ENCODE measurements around the gene NLRP6.
"Not testable (repeated sequence)": the region's sequence is repeated elsewhere in the genome, so short reads cannot be mapped to it uniquely, and the experiment has no call there.

Gene NLRP6

DNA sequence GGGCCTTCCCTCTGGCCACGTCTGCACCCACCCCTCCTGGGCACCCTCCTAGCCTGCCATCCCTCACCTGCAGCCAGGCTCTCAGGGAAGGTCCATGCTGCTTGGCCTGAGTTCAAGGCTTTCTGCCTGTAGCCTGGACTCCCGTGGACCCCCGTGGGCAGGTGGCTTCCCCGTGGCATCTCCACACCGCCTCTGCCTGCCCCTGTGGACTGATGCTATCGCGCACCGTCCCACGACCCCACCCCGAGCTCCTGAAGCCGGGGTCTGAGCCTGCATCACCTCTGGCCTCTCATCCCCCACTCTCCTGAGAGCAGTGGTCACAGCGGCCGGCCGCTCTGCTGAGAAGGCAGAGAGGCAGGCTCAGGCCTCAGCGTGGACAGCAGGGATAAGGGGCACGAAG, 16.6 kb downstream of the NLRP6 start:
- no peak for DNase-seq

DNA sequence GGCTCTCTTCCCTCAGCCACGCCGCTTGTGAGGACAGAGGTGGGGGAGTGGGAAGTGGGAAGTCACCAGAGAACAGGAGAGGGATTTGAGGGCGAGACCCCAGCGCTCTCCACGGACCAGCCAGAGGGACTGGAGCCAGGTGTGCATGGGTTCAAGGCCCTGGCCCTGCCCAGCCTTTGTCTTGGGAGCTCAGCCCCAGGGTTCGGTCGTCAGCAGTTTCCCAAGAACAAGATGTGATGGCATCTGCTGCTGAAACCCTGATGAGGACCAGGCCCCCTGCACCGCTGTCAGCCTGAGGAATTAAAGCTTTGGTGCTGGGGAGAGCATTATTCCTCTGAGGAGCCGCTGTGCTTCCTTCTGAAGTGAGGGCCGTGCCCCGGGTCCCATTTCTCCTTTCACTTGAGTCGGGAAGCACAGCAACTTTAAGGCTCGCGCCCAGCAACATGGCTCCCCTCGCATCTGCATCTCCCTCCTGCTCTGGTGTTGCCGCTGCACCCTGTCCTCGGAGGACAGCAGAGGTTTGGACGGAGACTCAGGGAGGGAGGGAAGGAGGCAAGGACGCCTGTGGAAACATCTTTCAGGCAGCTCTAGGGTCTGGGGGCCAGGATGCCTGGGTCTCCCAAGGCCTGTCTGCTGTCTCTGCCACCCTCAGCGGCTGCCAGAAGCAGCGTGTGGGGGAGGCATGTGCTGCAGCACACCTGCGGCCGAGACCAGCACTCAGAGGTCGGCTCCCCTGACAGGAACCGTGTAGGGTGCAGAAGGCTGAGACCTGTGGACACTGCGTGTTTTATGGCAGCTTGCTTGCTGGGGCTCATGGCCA, 17.4 kb downstream of the NLRP6 start:
- no peak for DNase-seq

DNA sequence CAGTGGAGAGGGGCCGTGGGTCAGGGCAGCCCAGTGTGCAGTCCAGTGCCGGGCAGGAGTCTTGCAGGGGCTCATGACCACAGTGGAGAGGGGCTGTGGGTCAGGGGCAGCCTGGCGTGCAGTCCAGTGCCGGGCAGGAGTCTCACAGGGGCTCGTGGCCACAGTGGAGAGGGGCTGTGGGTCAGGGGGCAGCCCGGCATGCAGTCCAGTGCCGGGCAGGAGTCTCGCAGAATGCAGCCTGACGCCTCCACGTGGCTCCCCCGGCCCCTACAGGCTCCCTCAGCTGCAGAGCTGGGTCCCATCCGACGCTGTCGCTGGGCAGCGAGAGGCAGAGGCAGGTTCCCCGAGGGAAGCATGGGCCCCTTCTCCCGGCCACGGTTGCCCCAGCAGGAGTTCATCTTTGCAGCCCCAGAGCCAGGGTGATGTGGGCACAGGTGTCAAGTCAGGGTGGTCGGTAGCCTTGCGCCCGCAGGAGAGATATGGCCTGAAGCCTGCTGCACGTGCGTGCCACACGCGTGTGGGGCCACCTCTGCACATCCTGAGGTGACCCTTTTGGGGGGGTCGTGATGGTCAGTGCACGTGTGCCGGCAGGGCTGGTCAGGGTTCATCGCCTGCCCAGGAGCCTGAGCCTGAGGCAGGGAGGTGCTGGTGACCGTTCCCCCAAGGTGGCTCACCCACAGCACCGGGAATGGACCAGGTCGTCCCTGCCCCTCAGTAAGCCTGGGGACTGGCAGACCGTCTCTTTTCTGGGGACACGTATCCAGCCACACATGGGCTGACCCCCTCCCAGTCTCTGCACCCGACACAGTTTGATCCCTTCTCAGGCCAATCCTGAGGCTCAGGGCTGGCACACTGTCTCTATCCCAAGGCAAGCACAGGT, 18.2 kb downstream of the NLRP6 start:
- DNase-seq: no peak

- DNase-seq: no peak
Observed at GRCh38 chr11:297051-297585, 18.9 kb downstream of the NLRP6 start.

GRCh38 chr11:297586-298405, 19.6 kb downstream of the NLRP6 start:
- DNase-seq: peak; percentile 56

- DNase-seq: no peak
Observed at GRCh38 chr11:298406-299065, 20.3 kb downstream of the NLRP6 start.

GRCh38 chr11:299081-299891, 21.1 kb downstream of the NLRP6 start, which contains the start of gene IFITM5:
Gene IFITM5 (minus strand): TSS chr11:299526. CDS start chr11:299490, 36 bp downstream.
- DNase-seq: no peak

DNA sequence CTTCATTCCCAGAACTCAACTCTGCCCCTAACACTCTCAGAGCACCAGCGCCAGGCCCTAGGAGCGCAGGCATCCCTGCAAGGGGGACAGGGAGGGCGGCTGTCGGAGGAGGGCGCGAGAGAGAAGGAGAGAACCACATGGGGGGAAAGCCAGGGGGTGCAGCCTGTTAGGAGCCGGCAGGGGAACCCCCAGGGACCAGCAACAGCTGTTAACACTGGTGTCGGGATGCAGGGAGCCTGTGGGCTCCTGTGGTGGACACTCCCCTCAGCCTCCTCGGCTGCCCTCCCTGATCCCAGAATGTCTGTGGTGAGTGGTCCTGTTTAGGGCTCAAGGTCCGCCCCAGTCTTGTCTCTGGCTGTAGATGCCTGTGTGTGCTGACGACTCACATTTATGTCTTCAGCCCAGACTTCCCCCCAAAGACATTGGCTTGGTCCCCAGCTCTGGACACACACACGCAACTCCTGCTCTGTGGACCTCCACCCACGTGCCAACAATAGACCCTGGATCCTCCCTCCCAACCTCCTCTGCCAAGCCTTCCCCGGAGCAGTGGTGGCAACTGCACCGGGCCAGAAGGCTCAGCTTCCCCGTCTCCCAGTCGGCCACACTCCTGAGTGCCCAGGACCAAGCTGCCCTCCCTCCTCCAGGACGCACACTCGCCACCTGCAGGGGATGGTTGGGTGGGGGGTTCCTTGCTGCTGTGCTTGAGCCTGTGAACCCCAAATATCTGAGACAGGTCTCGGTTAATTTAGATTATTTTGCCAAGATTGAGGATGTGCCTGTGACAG, 21.9 kb downstream of the NLRP6 start:
- DNase-seq: no peak

DNA sequence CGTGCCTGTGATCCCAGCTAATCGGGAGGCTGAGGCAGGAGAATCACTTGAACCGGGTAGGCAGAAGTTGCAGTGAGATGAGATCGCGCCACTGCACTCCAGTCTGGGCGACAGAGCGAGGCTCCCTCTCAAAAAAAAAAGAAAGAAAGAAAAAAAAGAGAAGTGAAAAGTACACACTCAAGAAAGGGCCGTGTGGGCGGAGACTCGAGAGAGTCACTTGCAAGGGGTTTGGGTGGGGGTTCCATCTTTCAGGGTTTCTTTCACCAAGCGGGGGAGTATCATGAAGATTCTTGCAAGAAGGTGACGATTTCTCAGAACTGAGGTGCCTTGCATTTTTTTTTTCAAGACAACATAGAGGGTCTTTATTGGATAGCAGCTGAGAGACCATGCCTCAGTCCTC, 25.2 kb downstream of the NLRP6 start:
- DNase-seq: no peak

- DNase-seq: no peak
Observed at GRCh38 chr11:304061-304506, 25.9 kb downstream of the NLRP6 start.

DNA sequence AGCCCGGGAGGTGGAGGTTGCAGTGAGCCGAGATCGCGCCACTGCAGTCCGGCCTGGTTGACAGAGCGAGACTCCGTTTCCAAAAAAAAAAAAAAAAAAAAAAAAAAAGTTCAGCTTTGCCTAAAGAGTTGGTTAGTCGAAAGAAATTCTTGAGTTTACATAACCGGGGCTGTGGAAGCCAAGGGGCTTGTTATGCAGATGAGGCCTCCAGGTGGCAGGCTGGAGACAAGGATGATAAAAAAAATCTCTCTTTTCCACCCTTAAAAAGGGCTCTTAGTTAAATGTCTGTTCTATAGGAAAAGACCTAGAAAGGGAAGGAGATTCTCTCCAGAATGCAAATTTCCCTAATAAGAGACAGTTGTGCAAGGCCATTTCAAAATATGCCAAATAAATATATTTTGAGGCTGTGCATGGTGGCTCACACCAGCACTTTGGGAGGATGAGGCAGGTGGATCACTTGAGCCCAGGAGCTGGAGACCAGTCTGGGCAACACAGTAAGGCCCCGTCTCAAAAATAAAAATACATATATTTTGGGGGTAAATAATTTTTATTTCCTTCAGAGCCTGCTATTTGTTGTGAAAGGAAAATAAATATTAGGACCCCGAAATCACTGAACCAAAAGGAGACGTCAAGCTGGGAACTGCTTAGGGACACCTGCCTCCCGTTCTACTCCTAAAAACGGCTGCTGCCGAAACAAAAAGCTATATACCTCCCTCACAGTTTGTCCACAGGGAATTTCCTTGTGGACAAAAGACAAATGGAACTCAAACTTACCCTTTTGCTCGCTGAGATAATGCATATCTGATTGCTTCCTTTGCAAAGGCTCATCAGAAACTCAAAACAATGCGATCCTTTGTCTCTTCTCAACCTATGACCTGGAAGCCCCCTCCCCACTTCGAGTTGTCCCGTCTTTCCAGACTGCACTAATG, 27.0 kb downstream of the NLRP6 start:
- DNase-seq: peak; percentile 79

DNA sequence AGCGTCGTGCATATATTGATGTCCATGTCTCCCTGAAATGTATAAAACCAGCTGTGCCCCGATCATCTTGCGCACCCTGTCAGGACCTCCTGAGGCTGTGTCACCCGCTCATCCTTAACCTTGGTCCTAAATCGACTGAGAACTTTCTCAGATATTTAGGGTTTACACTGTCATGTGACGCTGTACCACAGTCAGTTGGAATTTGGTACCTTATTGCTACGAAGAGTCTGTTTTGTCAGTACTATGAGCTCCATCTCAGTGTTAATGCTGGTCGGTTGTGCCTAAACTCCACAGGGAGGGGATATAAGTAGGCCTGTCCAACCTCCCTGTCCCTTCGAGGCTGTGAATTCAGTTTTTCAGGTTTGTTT, 27.6 kb downstream of the NLRP6 start:
- DNase-seq: no peak

GRCh38 chr11:306645-307371, 28.6 kb downstream of the NLRP6 start:
- DNase-seq: no peak

- DNase-seq: peak; percentile 58
Observed at GRCh38 chr11:307766-308708, 29.8 kb downstream of the NLRP6 start, which contains the start of gene IFITM2. Gene IFITM2 (plus strand): TSS chr11:307816. CDS start chr11:308193, 377 bp downstream.

DNA sequence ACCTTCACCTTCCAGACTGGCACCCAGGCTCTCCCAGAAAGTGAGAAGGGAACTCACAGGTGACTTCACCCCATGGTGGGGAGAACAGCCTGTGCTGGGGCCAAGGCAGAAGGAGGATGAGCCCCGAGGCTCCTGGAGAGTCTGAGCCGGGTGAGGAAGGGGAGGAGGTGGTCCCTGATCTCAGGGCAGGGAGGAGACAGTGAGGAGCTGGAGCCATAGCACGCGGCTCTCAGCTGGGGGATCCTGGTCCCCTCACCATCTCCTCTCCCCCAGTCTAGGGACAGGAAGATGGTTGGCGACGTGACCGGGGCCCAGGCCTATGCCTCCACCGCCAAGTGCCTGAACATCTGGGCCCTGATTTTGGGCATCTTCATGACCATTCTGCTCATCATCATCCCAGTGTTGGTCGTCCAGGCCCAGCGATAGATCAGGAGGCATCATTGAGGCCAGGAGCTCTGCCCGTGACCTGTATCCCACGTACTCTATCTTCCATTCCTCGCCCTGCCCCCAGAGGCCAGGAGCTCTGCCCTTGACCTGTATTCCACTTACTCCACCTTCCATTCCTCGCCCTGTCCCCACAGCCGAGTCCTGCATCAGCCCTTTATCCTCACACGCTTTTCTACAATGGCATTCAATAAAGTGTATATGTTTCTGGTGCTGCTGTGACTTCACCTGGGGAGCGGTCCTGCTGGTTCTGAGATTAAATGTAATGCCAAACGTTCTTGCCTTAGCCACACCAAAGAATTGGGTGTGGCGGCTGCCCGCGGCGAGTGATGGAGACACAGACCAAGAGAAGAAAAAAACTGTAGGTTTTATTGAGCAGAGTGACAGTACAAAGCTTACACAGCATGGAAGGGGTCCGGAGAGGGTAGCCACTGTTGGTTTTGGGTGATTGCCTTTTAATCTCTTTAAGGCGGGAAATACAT, 30.8 kb downstream of the NLRP6 start:
- peak; percentile 47 for DNase-seq

DNA sequence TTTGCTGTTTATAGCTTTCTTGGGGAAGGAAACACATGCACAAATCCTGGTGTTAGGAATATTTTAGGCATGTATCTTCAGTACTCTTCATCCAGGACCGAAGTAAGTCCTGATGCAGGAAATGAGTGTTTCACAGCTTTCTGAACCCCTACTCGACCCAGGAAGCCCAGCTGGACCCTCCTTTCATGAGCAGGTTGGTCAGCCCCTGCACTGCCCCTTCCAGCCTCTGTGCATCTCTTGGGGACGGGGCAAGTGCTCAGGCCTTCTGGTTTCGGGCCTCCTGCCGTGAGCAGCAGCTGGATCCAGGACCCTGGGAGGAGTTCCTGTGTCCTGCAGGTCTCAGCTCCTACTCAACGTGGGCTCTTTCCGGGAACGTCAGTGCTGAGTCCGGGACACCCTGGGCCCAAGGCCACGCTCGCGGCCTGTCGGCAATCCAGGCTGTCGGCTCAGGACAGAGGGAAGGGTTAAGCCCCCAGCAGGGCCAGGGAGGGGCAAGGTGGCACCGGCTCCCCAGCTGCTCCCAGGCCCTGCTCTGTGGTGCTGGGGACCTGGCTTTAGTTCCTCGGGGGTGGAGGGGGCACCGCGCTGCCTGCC, 31.9 kb downstream of the NLRP6 start:
- not testable (repeated sequence) for DNase-seq
